ENCODE results near the gene EEPD1. TPM values are rescaled to one million over a fixed set of nuclear protein-coding genes. Genes with fewer than 3 reads are reported as not detected.

EEPD1 gene
- total RNA-seq, 1 donor = 5.2 TPM

DNA sequence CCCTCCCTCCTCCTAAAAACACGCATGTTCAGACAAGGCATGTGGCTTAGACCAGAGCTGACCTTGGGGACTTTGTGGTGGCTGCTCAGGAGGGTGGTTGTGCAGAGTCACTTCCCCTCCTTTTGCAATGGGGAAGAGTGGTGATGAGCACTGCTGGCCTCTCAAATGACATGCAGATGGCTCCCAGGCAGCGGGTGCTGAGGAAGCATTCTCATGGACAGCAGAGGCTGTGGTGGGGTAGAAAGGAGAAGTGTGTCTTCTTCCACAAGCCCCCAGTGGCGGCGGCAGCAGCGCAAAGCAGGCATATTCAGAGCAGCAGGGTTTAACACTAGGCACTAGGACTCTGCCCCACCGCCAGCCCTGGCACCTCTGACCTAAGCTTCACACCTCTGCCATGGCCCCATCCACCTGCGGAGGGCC lies 130.7 kb downstream of the EEPD1 start:
- no peak for DNase-seq (ENCODE audit: low read depth)
- H3K4me3 ChIP-seq (ENCODE audit: low read depth, low read length) = no peak overlapping the region
- TF ChIP-seq, protein P1, sequence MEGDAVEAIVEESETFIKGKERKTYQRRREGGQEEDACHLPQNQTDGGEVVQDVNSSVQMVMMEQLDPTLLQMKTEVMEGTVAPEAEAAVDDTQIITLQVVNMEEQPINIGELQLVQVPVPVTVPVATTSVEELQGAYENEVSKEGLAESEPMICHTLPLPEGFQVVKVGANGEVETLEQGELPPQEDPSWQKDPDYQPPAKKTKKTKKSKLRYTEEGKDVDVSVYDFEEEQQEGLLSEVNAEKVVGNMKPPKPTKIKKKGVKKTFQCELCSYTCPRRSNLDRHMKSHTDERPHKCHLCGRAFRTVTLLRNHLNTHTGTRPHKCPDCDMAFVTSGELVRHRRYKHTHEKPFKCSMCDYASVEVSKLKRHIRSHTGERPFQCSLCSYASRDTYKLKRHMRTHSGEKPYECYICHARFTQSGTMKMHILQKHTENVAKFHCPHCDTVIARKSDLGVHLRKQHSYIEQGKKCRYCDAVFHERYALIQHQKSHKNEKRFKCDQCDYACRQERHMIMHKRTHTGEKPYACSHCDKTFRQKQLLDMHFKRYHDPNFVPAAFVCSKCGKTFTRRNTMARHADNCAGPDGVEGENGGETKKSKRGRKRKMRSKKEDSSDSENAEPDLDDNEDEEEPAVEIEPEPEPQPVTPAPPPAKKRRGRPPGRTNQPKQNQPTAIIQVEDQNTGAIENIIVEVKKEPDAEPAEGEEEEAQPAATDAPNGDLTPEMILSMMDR (IDR thresholded peaks at IDR 0.05; ENCODE audit: insufficient read depth, low read depth, low read length) = no peak

DNA sequence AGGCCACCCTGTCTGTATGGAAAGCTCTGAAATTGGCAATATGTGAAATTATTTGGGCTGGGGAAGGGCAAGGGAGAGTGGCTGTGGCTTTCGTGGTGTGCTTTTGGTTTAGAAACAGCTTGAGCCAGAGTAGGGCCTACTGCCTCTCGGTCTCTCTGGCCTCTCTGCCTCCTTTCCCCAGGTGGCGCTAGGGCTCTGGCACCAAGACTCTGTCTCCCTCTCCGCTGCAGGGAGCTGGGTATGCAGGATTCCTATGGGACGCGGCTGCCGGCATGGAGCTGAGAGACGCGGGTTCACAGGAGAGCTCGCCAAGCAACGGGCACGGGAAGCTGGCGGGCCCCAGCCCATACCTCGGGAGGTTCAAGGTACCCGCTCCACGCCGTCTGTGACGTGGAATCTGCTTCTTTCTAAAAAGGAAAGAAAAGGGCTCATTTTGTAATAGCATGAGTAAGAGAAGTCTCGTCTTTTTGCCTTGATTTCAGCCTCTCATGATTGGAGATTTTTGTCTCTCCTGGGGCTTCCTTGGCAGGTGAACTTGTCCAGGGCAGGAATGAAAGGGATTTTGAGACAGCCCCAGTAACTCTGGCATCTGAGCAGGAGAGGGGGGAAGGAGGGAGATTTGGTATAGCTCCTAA lies 131.5 kb downstream of the EEPD1 start:
- no peak for DNase-seq (ENCODE audit: low read depth)
- TF ChIP-seq, protein P1 (IDR thresholded peaks at IDR 0.05; ENCODE audit: insufficient read depth, low read depth, low read length) = no peak
- H3K4me3 ChIP-seq (ENCODE audit: low read depth, low read length) = no peak overlapping the region

DNA sequence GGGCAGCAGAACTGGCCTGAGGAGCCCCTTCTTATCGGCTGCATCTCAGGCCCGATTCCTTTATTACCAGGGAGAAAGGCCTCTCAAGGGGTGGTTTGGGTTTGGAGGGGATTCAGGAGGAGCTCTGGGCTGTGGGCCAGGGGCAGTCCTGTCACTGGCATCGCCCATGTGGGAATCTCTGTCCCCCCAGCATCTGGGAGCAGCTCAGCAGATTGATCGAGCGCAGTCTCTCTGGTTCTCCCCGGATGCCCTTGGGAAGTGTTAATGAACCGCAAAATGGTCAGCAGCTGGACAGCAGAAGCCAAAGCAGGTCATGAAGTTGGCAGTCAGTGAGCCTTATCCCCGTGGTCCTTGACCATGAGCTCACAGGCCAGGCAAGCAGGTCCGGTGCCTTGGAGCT lies 132.2 kb downstream of the EEPD1 start:
- no peak overlapping the region for H3K4me3 ChIP-seq (ENCODE audit: low read depth, low read length)
- TF ChIP-seq, protein P1 (IDR thresholded peaks at IDR 0.05; ENCODE audit: insufficient read depth, low read depth, low read length) = no peak
- no peak for DNase-seq (ENCODE audit: low read depth)

DNA sequence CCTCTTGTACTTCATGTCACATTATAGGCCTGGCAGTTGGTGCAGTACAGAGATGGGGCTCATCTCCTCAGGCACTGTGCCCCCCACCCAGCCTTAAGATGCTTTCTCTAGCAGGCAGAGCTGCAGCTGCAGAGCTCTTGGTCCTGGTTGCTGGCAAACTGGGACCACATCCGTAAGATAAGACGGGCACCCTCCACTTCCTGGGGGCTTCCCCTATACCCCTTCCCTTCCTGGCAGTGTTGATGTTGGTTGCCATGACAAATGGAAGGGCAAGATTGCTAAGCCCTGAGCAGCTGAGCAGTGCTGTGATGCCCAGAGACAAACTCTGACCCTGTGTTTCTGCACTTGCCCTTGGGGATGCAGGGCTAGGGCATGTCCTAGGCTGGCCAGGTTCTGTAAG lies 133.2 kb downstream of the EEPD1 start:
- TF ChIP-seq, protein P1 (IDR thresholded peaks at IDR 0.05; ENCODE audit: insufficient read depth, low read depth, low read length) = no peak

DNA sequence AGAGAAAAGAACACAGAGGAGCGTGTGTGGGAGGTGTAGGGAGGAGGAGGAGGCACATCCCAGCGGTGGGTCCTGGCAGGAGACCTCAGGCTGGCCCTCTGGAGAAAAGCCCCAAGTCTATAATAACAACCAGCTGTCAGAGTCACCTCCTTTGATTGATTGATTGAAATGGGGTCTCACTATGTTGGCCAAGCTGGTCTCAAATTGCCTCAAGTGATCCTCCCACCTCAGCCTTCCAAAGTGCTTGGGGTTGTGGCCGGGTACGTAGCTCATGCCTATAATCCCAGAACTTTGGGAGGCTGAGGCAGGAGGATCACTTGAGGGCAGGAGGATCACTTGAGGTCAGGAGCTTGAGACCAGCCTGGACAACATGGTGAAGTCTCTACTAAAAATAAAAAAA lies 133.6 kb downstream of the EEPD1 start:
- DNase-seq (ENCODE audit: low read depth) = no peak

More for the DNA sequence above, 133.2 kb downstream of the EEPD1 start:
- DNase-seq (ENCODE audit: low read depth) = no peak
- no peak overlapping the region for H3K4me3 ChIP-seq (ENCODE audit: low read depth, low read length)

DNA sequence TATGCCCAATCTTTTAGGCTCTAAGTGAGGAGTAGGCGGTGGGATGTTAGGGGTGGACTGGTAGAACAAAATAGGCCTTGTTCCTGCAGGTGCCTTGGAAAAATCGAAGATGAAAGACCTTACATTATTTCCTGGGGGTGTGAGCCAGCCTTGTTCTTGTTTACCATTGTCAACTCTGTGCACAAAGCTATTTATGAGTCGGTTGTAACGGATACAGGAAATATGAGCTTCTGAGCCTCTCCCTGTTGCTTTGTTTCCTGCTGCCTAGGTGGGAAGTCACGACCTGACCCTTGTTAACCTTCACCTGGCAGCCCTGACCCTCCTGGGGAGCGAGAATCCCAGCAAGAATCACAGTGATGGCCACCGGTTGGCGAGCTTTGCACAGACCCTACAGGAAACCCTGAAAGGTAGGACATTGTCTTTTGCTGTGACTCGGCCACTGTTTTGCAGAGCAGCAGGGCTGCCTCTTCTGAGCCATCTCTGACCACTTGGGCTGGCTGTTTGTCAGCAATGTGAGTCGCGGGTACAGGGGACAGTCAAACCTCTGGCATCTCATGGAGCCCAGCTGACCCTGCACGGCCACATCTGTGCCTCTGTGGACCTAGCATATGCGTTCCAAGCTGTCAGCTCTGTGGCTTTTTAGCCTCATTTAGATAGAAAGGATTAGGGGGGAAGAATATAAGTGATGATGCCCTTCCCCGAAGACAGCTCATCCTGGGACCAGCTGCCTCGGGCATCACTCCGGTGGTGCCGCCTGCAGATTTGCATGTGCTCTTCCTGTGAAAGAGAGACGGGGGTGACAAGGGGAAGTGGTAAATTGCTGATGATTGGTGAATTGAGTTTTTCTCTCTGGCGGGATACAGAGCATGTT lies 134.6 kb downstream of the EEPD1 start:
- TF ChIP-seq, protein P1 (IDR thresholded peaks at IDR 0.05; ENCODE audit: insufficient read depth, low read depth, low read length) = no peak
- DNase-seq (ENCODE audit: low read depth) = no peak
- H3K4me3 ChIP-seq (ENCODE audit: low read depth, low read length) = no peak overlapping the region

More for the DNA sequence above, 133.6 kb downstream of the EEPD1 start:
- TF ChIP-seq, protein P1 (IDR thresholded peaks at IDR 0.05; ENCODE audit: insufficient read depth, low read depth, low read length) = no peak
- H3K4me3 ChIP-seq (ENCODE audit: low read depth, low read length) = no peak overlapping the region

Data from fibroblast of villous mesenchyme (primary cell).